ENCODE data around the gene DDX42. TPM values are rescaled to one million over a fixed set of nuclear protein-coding genes. Genes with fewer than 3 reads are reported as not detected.

Gene DDX42
- total and polyA plus RNA-seq, 9 of the 15 experiments (the other 6 are each of a cell fraction or from before 2014, with no cell fraction given), result 16.5 to 149 (median 87.6) TPM

DNA sequence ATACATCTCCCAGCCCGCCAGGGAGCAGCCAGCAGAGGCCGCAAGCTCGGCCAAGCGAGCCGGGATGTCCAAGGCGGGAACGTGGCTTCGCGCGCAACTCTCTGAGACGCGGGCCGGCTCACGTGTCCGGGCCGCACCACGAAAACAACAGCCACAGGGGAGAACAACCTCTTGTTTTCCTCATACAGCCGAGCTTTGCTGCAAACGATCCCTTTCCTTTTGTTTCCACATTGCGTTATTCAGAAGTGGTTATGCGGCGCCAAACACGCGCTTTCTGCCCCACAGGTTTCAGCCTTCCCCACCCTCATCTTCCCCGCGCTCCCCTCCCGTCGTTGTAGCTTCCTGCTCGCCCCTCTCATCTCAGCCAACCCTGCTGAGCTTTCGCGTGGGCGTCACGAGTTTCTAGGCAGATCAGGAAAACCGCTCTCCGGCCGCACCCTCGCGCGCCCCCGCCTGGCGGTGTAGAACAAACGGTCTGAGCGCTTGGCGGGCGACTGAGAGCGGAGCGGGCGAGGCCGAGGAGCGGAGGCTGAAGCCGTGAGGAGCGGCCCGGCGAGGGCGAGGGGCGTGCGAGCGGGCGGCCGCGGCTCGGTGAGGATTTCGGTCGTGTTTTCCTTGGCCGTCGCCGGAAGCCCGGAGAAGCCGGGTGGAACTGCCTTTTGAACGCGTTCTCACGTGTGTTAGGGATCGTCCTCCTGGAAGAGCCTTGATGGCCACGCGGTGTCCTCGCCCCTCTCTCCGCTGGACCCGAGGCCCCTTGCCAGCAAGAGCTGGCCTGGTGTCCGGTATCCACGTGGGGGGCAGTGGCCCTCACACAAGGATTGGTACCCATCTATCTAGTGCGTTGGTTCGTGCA is 75.1 kb downstream of the DDX42 start (continued):
- peak; percentile 91 for TF ChIP-seq ZNF589 (CRISPR knock-in tag; IDR thresholded peaks at IDR 0.05; ENCODE audit: low read depth)
- TF ChIP-seq SP1 (CRISPR knock-in tag; IDR thresholded peaks at IDR 0.05), result peak; percentile 89
- TF ChIP-seq SRSF3 (IDR thresholded peaks at IDR 0.05; ENCODE audit: insufficient read depth, low read length), result no peak
- TF ChIP-seq FOXK2 (conservative IDR thresholded peaks at IDR 0.05 in 1 of 2, IDR thresholded peaks at IDR 0.05 in 1 of 2; ENCODE audit: low read depth in 2 of 2), result peak; percentile 76 to 100
- peak; percentile 94 for TF ChIP-seq FOXP1 (CRISPR knock-in tag; IDR thresholded peaks at IDR 0.05)
- 0 out of 2 replicates have a peak, but pooled peaks have one; percentile 13 for TF ChIP-seq ETV1 (tag; conservative IDR thresholded peaks at IDR 0.05; ENCODE audit: low read depth)
- TF ChIP-seq FOXK1 (CRISPR knock-in tag; IDR thresholded peaks at IDR 0.05; ENCODE audit: borderline replicate concordance), result peak; percentile 93
- peak; percentile 94 for TF ChIP-seq GTF2F1 (IDR thresholded peaks at IDR 0.05; ENCODE audit: low read depth, low read length)
- peak in 1 of 2 experiments; percentile 88; a peak in 3 of 4 replicates for TF ChIP-seq MAZ (CRISPR knock-in tag; conservative IDR thresholded peaks at IDR 0.05 in 1 of 2, IDR thresholded peaks at IDR 0.05 in 1 of 2)
- TF ChIP-seq, protein P1, sequence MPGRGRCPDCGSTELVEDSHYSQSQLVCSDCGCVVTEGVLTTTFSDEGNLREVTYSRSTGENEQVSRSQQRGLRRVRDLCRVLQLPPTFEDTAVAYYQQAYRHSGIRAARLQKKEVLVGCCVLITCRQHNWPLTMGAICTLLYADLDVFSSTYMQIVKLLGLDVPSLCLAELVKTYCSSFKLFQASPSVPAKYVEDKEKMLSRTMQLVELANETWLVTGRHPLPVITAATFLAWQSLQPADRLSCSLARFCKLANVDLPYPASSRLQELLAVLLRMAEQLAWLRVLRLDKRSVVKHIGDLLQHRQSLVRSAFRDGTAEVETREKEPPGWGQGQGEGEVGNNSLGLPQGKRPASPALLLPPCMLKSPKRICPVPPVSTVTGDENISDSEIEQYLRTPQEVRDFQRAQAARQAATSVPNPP (IDR thresholded peaks at IDR 0.05; ENCODE audit: borderline replicate concordance, insufficient read depth, insufficient read length), result no peak
- TF ChIP-seq ZNF431 (CRISPR knock-in tag; IDR thresholded peaks at IDR 0.05), result peak; percentile 76; the same call in 1 of the 2 replicates
